Measurements from ENCODE around the gene ZNF134. TPM values are rescaled to one million over a fixed set of nuclear protein-coding genes. Genes with fewer than 3 reads are reported as not detected.

The ZNF134 gene
- total RNA-seq (2012; rRNA removed), result 19.0 and 20.5 TPM in 2 replicates

GRCh38 chr19:57613941-57614743, at the start of gene ZNF134:
Gene ZNF134, plus strand, starts transcription at chr19:57614242. Its CDS starts 5,227 bp downstream, at chr19:57619469.
- H3K36me3 ChIP-seq (ENCODE audit: insufficient read depth, low read length), result peaks cover 35% of the 10 kb centered on the region
- no peaks in the 10 kb centered on the region for H3K4me1 ChIP-seq (ENCODE audit: control insufficient read depth, insufficient read depth, low read length)
- H3K4me2 ChIP-seq (ENCODE audit: low read length), result peak within 1 kb of the TSS; percentile 75
- H3K9ac ChIP-seq (ENCODE audit: low read depth, low read length), result peak within 1 kb of the TSS; percentile 93
- no peaks in the 10 kb centered on the region for H3K27me3 ChIP-seq (ENCODE audit: control insufficient read depth, insufficient read depth, low read length)
- peak within 1 kb of the TSS; percentile 88 for H3K4me3 ChIP-seq (ENCODE audit: low read length)
- peaks cover 33% of the 10 kb centered on the region for H3K9me3 ChIP-seq (replicated peaks; ENCODE audit: low read length)

GRCh38 chr19:57566396-57567265, 47.4 kb upstream of the ZNF134 start:
- Histone ChIP-seq H3K4me1 (ENCODE audit: control insufficient read depth, insufficient read depth, low read length) (no peaks in the 10 kb centered on the region), H3K36me3 (ENCODE audit: insufficient read depth, low read length) (peaks cover 6% of the 10 kb centered on the region), H3K4me3 (ENCODE audit: low read length) (no peak overlapping the region), H3K27me3 (ENCODE audit: control insufficient read depth, insufficient read depth, low read length) (no peaks in the 10 kb centered on the region), H3K9ac (ENCODE audit: low read depth, low read length) (no peak overlapping the region), H3K9me3 (replicated peaks; ENCODE audit: low read length) (peaks cover 33% of the 10 kb centered on the region), H3K4me2 (ENCODE audit: low read length) (no peak overlapping the region)

- peaks cover 70% of the 10 kb centered on the region for H3K9me3 ChIP-seq (replicated peaks; ENCODE audit: low read length)
- H3K27me3 ChIP-seq (ENCODE audit: control insufficient read depth, insufficient read depth, low read length), result no peaks in the 10 kb centered on the region
- H3K9ac ChIP-seq (ENCODE audit: low read depth, low read length), result no peak overlapping the region
- H3K4me2 ChIP-seq (ENCODE audit: low read length), result no peak overlapping the region
- no peaks in the 10 kb centered on the region for H3K4me1 ChIP-seq (ENCODE audit: control insufficient read depth, insufficient read depth, low read length)
- H3K36me3 ChIP-seq (ENCODE audit: insufficient read depth, low read length), result peaks cover 47% of the 10 kb centered on the region
- no peak overlapping the region for H3K4me3 ChIP-seq (ENCODE audit: low read length)
These were observed 43.3 kb upstream of the ZNF134 start for GRCh38 chr19:57570707-57571106.

GRCh38 chr19:57572415-57572947, 41.6 kb upstream of the ZNF134 start:
- peaks cover 64% of the 10 kb centered on the region for H3K36me3 ChIP-seq (ENCODE audit: insufficient read depth, low read length)
- no peak overlapping the region for H3K4me2 ChIP-seq (ENCODE audit: low read length)
- no peaks in the 10 kb centered on the region for H3K27me3 ChIP-seq (ENCODE audit: control insufficient read depth, insufficient read depth, low read length)
- H3K4me1 ChIP-seq (ENCODE audit: control insufficient read depth, insufficient read depth, low read length), result peaks cover 2% of the 10 kb centered on the region
- H3K9me3 ChIP-seq (replicated peaks; ENCODE audit: low read length), result peaks cover 73% of the 10 kb centered on the region
- H3K9ac ChIP-seq (ENCODE audit: low read depth, low read length), result no peak overlapping the region
- H3K4me3 ChIP-seq (ENCODE audit: low read length), result no peak overlapping the region

- Histone ChIP-seq H3K9me3 (replicated peaks; ENCODE audit: low read length) (peaks cover 59% of the 10 kb centered on the region), H3K4me1 (ENCODE audit: control insufficient read depth, insufficient read depth, low read length) (peaks cover 7% of the 10 kb centered on the region), H3K36me3 (ENCODE audit: insufficient read depth, low read length) (peaks cover 61% of the 10 kb centered on the region), H3K4me2 (ENCODE audit: low read length) (no peak overlapping the region), H3K27me3 (ENCODE audit: control insufficient read depth, insufficient read depth, low read length) (no peaks in the 10 kb centered on the region), H3K9ac (ENCODE audit: low read depth, low read length) (no peak overlapping the region), H3K4me3 (ENCODE audit: low read length) (no peak overlapping the region)
These were observed 37.4 kb upstream of the ZNF134 start for GRCh38 chr19:57576661-57577060.

- Histone ChIP-seq H3K9ac (ENCODE audit: low read depth, low read length) (peak within 1 kb of the TSS; percentile 88), H3K9me3 (replicated peaks; ENCODE audit: low read length) (peaks cover 43% of the 10 kb centered on the region), H3K4me2 (ENCODE audit: low read length) (peak within 1 kb of the TSS; percentile 76), H3K27me3 (ENCODE audit: control insufficient read depth, insufficient read depth, low read length) (no peaks in the 10 kb centered on the region), H3K36me3 (ENCODE audit: insufficient read depth, low read length) (peaks cover 41% of the 10 kb centered on the region), H3K4me1 (ENCODE audit: control insufficient read depth, insufficient read depth, low read length) (peaks cover 13% of the 10 kb centered on the region), H3K4me3 (ENCODE audit: low read length) (peak within 1 kb of the TSS; percentile 90)
These were observed 35.4 kb upstream of the ZNF134 start, which contains the start of gene ZNF416 for GRCh38 chr19:57578487-57579205. Gene ZNF416, minus strand, starts transcription at chr19:57578911. Its CDS starts 207 bp downstream, at chr19:57578704.

GRCh38 chr19:57583104-57583520, 30.9 kb upstream of the ZNF134 start:
- Histone ChIP-seq H3K9ac (ENCODE audit: low read depth, low read length) (no peak overlapping the region), H3K36me3 (ENCODE audit: insufficient read depth, low read length) (peaks cover 6% of the 10 kb centered on the region), H3K27me3 (ENCODE audit: control insufficient read depth, insufficient read depth, low read length) (no peaks in the 10 kb centered on the region), H3K4me2 (ENCODE audit: low read length) (peak overlapping the region; percentile 87), H3K4me1 (ENCODE audit: control insufficient read depth, insufficient read depth, low read length) (peaks cover 17% of the 10 kb centered on the region), H3K9me3 (replicated peaks; ENCODE audit: low read length) (peaks cover 4% of the 10 kb centered on the region), H3K4me3 (ENCODE audit: low read length) (peak overlapping the region; percentile 75)

- Histone ChIP-seq H3K4me3 (ENCODE audit: low read length) (peak within 1 kb of the TSS; percentile 75), H3K36me3 (ENCODE audit: insufficient read depth, low read length) (peaks cover 11% of the 10 kb centered on the region), H3K4me2 (ENCODE audit: low read length) (peak within 1 kb of the TSS; percentile 87), H3K9me3 (replicated peaks; ENCODE audit: low read length) (peaks cover 4% of the 10 kb centered on the region), H3K4me1 (ENCODE audit: control insufficient read depth, insufficient read depth, low read length) (peaks cover 17% of the 10 kb centered on the region), H3K9ac (ENCODE audit: low read depth, low read length) (peak within 1 kb of the TSS; percentile 76), H3K27me3 (ENCODE audit: control insufficient read depth, insufficient read depth, low read length) (no peaks in the 10 kb centered on the region)
These were observed 30.3 kb upstream of the ZNF134 start, which contains the start of gene ZIK1 for GRCh38 chr19:57583521-57584416. Gene ZIK1, plus strand, starts transcription at chr19:57584145. Its CDS starts 212 bp downstream, at chr19:57584357.

- no peak overlapping the region for H3K4me2 ChIP-seq (ENCODE audit: low read length)
- H3K36me3 ChIP-seq (ENCODE audit: insufficient read depth, low read length), result peaks cover 42% of the 10 kb centered on the region
- peaks cover 25% of the 10 kb centered on the region for H3K9me3 ChIP-seq (replicated peaks; ENCODE audit: low read length)
- peaks cover 17% of the 10 kb centered on the region for H3K4me1 ChIP-seq (ENCODE audit: control insufficient read depth, insufficient read depth, low read length)
- H3K4me3 ChIP-seq (ENCODE audit: low read length), result no peak overlapping the region
- no peak overlapping the region for H3K9ac ChIP-seq (ENCODE audit: low read depth, low read length)
- no peaks in the 10 kb centered on the region for H3K27me3 ChIP-seq (ENCODE audit: control insufficient read depth, insufficient read depth, low read length)
These were observed 26.5 kb upstream of the ZNF134 start for GRCh38 chr19:57587529-57587928.

GRCh38 chr19:57599377-57599760, 14.7 kb upstream of the ZNF134 start:
- Histone ChIP-seq H3K4me1 (ENCODE audit: control insufficient read depth, insufficient read depth, low read length) (peaks cover 8% of the 10 kb centered on the region), H3K9me3 (replicated peaks; ENCODE audit: low read length) (no peaks in the 10 kb centered on the region), H3K27me3 (ENCODE audit: control insufficient read depth, insufficient read depth, low read length) (no peaks in the 10 kb centered on the region), H3K36me3 (ENCODE audit: insufficient read depth, low read length) (peaks cover 10% of the 10 kb centered on the region), H3K4me2 (ENCODE audit: low read length) (peak overlapping the region; percentile 97), H3K9ac (ENCODE audit: low read depth, low read length) (no peak overlapping the region), H3K4me3 (ENCODE audit: low read length) (peak overlapping the region; percentile 94)

Measured in skeletal muscle satellite cell (primary cell).